Liver (tissue), 9 donors: ENCODE results near the gene FANCL. TPM values are rescaled to one million over a fixed set of nuclear protein-coding genes. Genes with fewer than 3 reads are reported as not detected.
"Not testable (repeated sequence)": the region's sequence is repeated elsewhere in the genome, so short reads cannot be mapped to it uniquely, and the experiment has no call there.

ENCODE experiments used
- DNase-seq: peaks from one replicate; pipeline ENCODE4 v3.0.0-alpha.2; 2017; ENCODE audit warnings: low spot score
- H3K27ac ChIP-seq, 2 donors: one replicate each; pipeline ENCODE4 v1.7.0; 2013; ENCODE audit warnings: inconsistent platforms in 2 of 2, low read length in 2 of 2, control low read depth in 1 of 2, low read depth in 1 of 2, mild to moderate bottlenecking in 1 of 2
- H3K27me3 ChIP-seq, 4 donors: one replicate each; pipeline versions ENCODE4 v1.6.1 to v1.7.0; 2013; ENCODE audit warnings: low read length in 3 of 4, inconsistent platforms in 1 of 4, mild to moderate bottlenecking in 1 of 4, moderate library complexity in 1 of 4; ENCODE audit not compliant: control insufficient read depth in 4 of 4, insufficient read depth in 4 of 4
- H3K36me3 ChIP-seq, 4 donors: one replicate each; pipeline versions ENCODE4 v1.6.1 to v1.7.0; 2013; ENCODE audit warnings: low read length in 3 of 4, mild to moderate bottlenecking in 3 of 4, low read depth in 1 of 4, moderate library complexity in 1 of 4; ENCODE audit not compliant: control insufficient read depth in 4 of 4, insufficient read depth in 3 of 4
- H3K4me1 ChIP-seq, 4 donors: one replicate each; pipeline versions ENCODE4 v1.6.1 to v1.7.0; 2013; ENCODE audit warnings: low read length in 3 of 4, mild to moderate bottlenecking in 3 of 4, moderate library complexity in 1 of 4; ENCODE audit not compliant: control insufficient read depth in 4 of 4, insufficient read depth in 4 of 4
- H3K4me3 ChIP-seq, 3 donors: one replicate each; pipeline versions ENCODE4 v1.6.1 to v1.7.0; 2013; ENCODE audit warnings: low read length in 3 of 3, control low read depth in 1 of 3, low read depth in 1 of 3, mild to moderate bottlenecking in 1 of 3
- H3K9ac ChIP-seq, 2 donors: one replicate each; pipeline ENCODE4 v1.7.0; 2013; ENCODE audit warnings: low read length in 2 of 2, mild to moderate bottlenecking in 2 of 2, moderate library complexity in 2 of 2, control low read depth in 1 of 2, low read depth in 1 of 2
- H3K9me3 ChIP-seq, 4 donors: one replicate each; pipeline versions ENCODE4 v1.6.1 to v1.7.0; 2013; ENCODE audit warnings: low read length in 3 of 4; ENCODE audit not compliant: control insufficient read depth in 4 of 4
- CTCF ChIP-seq: fragments of 150-350 bp; IDR thresholded peaks from 2 replicates; pipeline ENCODE4 v1.5.1; 2017; ENCODE audit warnings: improper control_type of control experiment, low read depth, low read length; ENCODE audit not compliant: missing input control
- FOXA1 ChIP-seq: IDR thresholded peaks from 2 replicates; pipeline ENCODE4 v1.6.1; 2016; ENCODE audit warnings: antibody characterized with exemption
- FOXA2 ChIP-seq: IDR thresholded peaks from 2 replicates; pipeline ENCODE4 v1.6.1; 2016; ENCODE audit warnings: antibody characterized with exemption
- HNF4A ChIP-seq, 2 donors: conservative IDR thresholded peaks; 2 replicates each; pipeline ENCODE4 v1.6.1; 2016; ENCODE audit warnings: antibody characterized with exemption in 2 of 2, mild to moderate bottlenecking in 2 of 2
- HNF4G ChIP-seq: IDR thresholded peaks from 2 replicates; pipeline ENCODE4 v1.6.1; 2016; ENCODE audit warnings: antibody characterized with exemption
- JUND ChIP-seq, 2 donors: IDR thresholded peaks; 2 replicates each; pipeline ENCODE4 v1.6.1; 2016; ENCODE audit warnings: antibody characterized with exemption in 2 of 2
- RAD21 ChIP-seq, 2 donors: IDR thresholded peaks; 2 replicates each; pipeline ENCODE4 v1.6.1; 2016; ENCODE audit warnings: antibody characterized with exemption in 2 of 2, mild to moderate bottlenecking in 2 of 2
- REST ChIP-seq: IDR thresholded peaks from 2 replicates; pipeline ENCODE4 v1.6.1; 2016; ENCODE audit warnings: antibody characterized with exemption, mild to moderate bottlenecking
- SP1 ChIP-seq: IDR thresholded peaks from 2 replicates; pipeline ENCODE4 v1.6.1; 2018; ENCODE audit warnings: antibody characterized with exemption, mild to moderate bottlenecking
- TAF1 ChIP-seq: conservative IDR thresholded peaks from 2 replicates; pipeline ENCODE4 v1.6.1; 2016; ENCODE audit warnings: antibody characterized with exemption, mild to moderate bottlenecking
- YY1 ChIP-seq: IDR thresholded peaks from 2 replicates; pipeline ENCODE4 v1.6.1; 2016; ENCODE audit warnings: antibody characterized with exemption, mild to moderate bottlenecking
- WGBS: extraction: QIAGEN DNeasy Blood & Tissue Kit; methylation state at CpG from one replicate; pipeline ENCODE4 v1.1.7; 2013; 5-methylcytosine and 5-hydroxymethylcytosine counted together
- polyA plus RNA-seq, 2 donors: library from polyadenylated mRNA; stranded (reverse) in 1 of 2; unstranded in 1 of 2; fragments of 200-250 nt in 1 of 2; fragments of >200 nt in 1 of 2; fragmentation: Nextera tagmentation in 1 of 2; extraction: Ambion mirVana in 1 of 2; gene quantifications; one replicate each; pipeline versions ENCODE4 v1.2.1 to v1.2.3, GENCODE V29; 2013 to 2015
- total RNA-seq, 2 donors: library from RNA; depleted of rRNA; stranded (reverse); fragments of >200 nt; gene quantifications; one replicate each; pipeline ENCODE4 v1.2.3, GENCODE V29; 2014
- TF ChIP-seq, protein P1 (sequence below): IDR thresholded peaks from 2 replicates; pipeline ENCODE4 v1.6.1; 2016; ENCODE audit warnings: antibody characterized with exemption
- TF ChIP-seq, protein P2 (sequence below): IDR thresholded peaks from 2 replicates; pipeline ENCODE4 v1.6.1; 2016; ENCODE audit warnings: antibody characterized with exemption
- donor health status: healthy.
- donor health status: healthy.
- donor health status: healthy.
- donor health status: healthy.
- donor health status: healthy.

FANCL gene
- total and polyA plus RNA-seq, 4 donors = 4.2 to 26.1 (median 16.4) TPM

DNA sequence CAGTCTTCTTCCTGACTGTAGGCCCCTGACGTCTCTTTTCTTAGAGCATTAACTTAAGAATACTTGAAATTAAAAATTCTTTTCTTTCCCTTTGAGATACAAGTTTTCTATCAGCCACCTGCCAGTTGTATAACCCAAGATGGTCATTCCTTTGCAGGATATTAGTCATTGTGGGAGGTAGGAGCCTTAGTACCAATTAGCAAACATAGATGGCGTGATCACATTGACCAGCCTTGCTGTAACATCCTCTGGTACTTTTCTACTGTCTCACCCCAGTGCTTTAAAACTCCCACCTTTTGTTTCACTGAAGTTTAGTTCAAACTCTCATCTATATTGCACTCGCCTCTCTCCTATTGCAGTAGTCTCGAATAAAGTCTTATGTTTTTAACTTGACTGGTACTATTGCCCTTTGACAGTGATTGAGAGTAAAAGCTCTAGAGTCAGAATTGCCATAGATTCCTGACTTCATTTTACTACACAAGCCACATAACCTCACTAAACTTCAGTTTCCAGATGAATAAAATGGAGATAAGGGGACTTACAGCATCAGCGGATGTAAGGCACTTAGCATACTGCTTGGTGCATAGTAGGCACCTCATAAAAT is 120.4 kb downstream of the FANCL start:
- Histone ChIP-seq H3K9ac (no peak overlapping the region), H3K27me3 (no peaks in the 10 kb centered on the region), H3K36me3 (peaks cover 0 to 5% (median 3%) of the 10 kb centered on the region in 4 donors), H3K27ac (no peak overlapping the region), H3K4me1 (no peaks in the 10 kb centered on the region), H3K4me3 (no peak overlapping the region), H3K9me3 (no peaks in the 10 kb centered on the region)
- 98% methylated on average over 5 of the region's 5 CpGs for WGBS
- DNase-seq = no peak
- TF ChIP-seq, protein P1, sequence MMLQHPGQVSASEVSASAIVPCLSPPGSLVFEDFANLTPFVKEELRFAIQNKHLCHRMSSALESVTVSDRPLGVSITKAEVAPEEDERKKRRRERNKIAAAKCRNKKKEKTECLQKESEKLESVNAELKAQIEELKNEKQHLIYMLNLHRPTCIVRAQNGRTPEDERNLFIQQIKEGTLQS = no peak
- TF ChIP-seq, protein P2, sequence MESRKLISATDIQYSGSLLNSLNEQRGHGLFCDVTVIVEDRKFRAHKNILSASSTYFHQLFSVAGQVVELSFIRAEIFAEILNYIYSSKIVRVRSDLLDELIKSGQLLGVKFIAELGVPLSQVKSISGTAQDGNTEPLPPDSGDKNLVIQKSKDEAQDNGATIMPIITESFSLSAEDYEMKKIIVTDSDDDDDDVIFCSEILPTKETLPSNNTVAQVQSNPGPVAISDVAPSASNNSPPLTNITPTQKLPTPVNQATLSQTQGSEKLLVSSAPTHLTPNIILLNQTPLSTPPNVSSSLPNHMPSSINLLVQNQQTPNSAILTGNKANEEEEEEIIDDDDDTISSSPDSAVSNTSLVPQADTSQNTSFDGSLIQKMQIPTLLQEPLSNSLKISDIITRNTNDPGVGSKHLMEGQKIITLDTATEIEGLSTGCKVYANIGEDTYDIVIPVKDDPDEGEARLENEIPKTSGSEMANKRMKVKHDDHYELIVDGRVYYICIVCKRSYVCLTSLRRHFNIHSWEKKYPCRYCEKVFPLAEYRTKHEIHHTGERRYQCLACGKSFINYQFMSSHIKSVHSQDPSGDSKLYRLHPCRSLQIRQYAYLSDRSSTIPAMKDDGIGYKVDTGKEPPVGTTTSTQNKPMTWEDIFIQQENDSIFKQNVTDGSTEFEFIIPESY = no peak
- TF ChIP-seq JUND (IDR thresholded peaks at IDR 0.05) (no peak), TAF1 (no peak), HNF4G (no peak), HNF4A (conservative IDR thresholded peaks at IDR 0.05) (no peak), YY1 (no peak), RAD21 (IDR thresholded peaks at IDR 0.05) (no peak), REST (no peak), CTCF (no peak), FOXA2 (no peak), SP1 (no peak), FOXA1 (no peak)

DNA sequence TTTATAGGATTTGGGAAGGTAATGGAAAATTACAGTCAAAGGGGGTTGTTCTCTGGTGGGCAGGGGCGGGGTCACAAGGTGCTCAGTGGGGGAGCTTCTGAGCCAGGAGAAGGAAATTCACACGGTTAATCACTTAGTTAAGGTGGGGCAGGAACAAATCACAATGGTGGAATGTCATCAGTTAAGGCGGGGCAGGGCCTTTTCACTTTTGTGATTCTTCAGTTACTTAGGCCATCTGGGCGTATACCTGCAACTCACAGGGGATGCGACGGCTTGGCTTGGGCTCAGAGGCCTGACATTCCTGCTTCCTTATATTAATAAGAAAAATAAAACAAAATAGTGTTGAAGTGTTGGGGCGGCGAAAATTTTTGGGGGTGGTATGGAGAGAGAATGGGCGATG is 127.6 kb downstream of the FANCL start:
- H3K9ac ChIP-seq, H3K9me3 ChIP-seq, H3K36me3 ChIP-seq, H3K4me3 ChIP-seq, H3K27me3 ChIP-seq, DNase-seq, H3K4me1 ChIP-seq, H3K27ac ChIP-seq: not testable (repeated sequence)
- 96% methylated on average over 9 of the region's 9 CpGs for WGBS
